ENCODE measurements around the gene TRIM28.

DNA sequence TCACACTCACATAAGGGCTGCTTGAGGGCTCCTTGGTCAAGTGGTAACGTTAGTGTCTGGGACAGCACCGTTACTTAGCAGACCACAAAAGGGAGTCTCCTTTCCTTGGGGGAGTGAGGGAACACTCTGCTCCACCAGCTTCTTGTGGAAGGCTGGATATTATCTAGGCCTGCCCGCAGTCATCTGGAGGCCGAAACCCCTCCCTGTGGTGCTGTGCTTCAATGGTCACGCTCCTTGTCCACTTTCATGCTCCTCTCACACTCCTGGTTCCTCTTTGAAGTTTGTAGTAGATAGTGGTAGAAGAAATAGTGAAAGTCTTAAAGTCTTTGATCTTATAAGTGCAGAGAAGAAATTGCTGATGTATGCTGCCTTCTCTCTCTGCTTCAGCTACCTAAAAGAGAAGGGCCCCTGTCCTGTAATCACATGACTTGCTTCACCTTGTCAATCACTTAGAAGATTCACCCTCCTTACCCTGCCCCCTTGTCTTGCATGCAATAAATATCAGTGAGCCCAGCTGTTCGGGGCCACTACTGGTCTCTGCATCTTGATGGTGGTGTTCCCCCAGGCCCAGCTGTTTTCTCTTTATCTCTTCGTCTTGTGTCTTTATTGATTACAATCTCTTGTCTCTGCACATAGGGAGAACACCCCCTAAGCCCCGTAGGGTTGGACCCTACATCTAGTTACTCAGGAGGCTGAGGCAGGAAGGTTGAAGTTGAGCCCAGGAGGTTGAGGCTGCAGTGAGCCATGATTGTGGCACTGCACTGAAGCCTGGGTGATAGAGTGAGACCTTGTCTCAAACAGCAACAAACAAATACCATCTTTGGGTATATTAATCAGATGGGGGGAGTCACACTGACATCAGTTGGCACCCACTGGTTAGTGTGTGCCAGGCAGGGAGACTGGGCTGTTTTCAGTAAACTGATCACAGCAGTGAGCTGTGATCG lies 40.9 kb downstream of the TRIM28 start:
- no peak for TF ChIP-seq EZH2 (IDR thresholded peaks at IDR 0.05; ENCODE audit: low read length, missing control alignments)
- TF ChIP-seq, protein P1, sequence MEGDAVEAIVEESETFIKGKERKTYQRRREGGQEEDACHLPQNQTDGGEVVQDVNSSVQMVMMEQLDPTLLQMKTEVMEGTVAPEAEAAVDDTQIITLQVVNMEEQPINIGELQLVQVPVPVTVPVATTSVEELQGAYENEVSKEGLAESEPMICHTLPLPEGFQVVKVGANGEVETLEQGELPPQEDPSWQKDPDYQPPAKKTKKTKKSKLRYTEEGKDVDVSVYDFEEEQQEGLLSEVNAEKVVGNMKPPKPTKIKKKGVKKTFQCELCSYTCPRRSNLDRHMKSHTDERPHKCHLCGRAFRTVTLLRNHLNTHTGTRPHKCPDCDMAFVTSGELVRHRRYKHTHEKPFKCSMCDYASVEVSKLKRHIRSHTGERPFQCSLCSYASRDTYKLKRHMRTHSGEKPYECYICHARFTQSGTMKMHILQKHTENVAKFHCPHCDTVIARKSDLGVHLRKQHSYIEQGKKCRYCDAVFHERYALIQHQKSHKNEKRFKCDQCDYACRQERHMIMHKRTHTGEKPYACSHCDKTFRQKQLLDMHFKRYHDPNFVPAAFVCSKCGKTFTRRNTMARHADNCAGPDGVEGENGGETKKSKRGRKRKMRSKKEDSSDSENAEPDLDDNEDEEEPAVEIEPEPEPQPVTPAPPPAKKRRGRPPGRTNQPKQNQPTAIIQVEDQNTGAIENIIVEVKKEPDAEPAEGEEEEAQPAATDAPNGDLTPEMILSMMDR (conservative IDR thresholded peaks at IDR 0.05 in 1 of 2, IDR thresholded peaks at IDR 0.05 in 1 of 2; ENCODE audit: low read depth in 1 of 2, low read length in 2 of 2) = no peak
